Measurements from ENCODE around the gene SLC25A43.
"Not testable (repeated sequence)": the region's sequence is repeated elsewhere in the genome, so short reads cannot be mapped to it uniquely, and the experiment has no call there.

SLC25A43 gene

GRCh38 chrX:119398974-119399771, at the start of gene SLC25A43:
Gene SLC25A43 (plus strand): TSS chrX:119399336. CDS start chrX:119399404, 68 bp downstream.
- peak in 1 of 2 donors; percentile 1 for DNase-seq (ENCODE audit: low read depth in 1 of 2, low spot score in 1 of 2)

- DNase-seq (ENCODE audit: low read depth in 1 of 2, low spot score in 1 of 2) = no peak
These were observed 39.3 kb upstream of the SLC25A43 start for GRCh38 chrX:119359618-119360382.

- not testable (repeated sequence) for DNase-seq (ENCODE audit: low read depth in 1 of 2, low spot score in 1 of 2)
These were observed 37.7 kb upstream of the SLC25A43 start for GRCh38 chrX:119361451-119361850.

- DNase-seq (ENCODE audit: low read depth in 1 of 2, low spot score in 1 of 2) = not testable (repeated sequence)
These were observed 37.1 kb upstream of the SLC25A43 start for GRCh38 chrX:119362074-119362473.

GRCh38 chrX:119363391-119363790, 35.7 kb upstream of the SLC25A43 start:
- DNase-seq (ENCODE audit: low read depth in 1 of 2, low spot score in 1 of 2) = no peak

- DNase-seq (ENCODE audit: low read depth in 1 of 2, low spot score in 1 of 2) = not testable (repeated sequence)
These were observed 27.3 kb upstream of the SLC25A43 start for GRCh38 chrX:119371861-119372260.

DNA sequence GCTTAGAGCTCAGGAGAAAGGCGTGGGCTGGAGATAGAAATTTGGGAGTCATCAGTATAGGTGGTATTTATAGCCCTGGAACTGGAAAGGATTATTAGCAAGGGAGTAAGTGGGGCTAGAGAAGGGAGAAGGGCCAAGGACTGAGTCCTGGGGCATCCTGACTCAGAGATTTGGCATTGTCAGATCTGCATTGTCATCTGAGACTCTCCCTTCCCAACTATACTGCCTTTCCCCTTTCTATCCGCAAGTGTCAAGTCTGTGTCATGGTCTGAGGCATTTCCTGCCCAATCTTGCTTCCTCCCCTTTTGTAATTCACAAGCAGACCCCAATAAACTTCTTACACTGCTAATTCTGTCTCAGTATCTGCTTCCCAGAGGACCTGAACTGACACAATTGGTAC, 24.4 kb upstream of the SLC25A43 start:
- DNase-seq (ENCODE audit: low read depth in 1 of 2, low spot score in 1 of 2) = no peak

- no peak for DNase-seq (ENCODE audit: low read depth in 1 of 2, low spot score in 1 of 2)
These were observed 23.6 kb upstream of the SLC25A43 start for GRCh38 chrX:119375561-119375960.

GRCh38 chrX:119376312-119376711, 22.8 kb upstream of the SLC25A43 start:
- no peak for DNase-seq (ENCODE audit: low read depth in 1 of 2, low spot score in 1 of 2)

DNA sequence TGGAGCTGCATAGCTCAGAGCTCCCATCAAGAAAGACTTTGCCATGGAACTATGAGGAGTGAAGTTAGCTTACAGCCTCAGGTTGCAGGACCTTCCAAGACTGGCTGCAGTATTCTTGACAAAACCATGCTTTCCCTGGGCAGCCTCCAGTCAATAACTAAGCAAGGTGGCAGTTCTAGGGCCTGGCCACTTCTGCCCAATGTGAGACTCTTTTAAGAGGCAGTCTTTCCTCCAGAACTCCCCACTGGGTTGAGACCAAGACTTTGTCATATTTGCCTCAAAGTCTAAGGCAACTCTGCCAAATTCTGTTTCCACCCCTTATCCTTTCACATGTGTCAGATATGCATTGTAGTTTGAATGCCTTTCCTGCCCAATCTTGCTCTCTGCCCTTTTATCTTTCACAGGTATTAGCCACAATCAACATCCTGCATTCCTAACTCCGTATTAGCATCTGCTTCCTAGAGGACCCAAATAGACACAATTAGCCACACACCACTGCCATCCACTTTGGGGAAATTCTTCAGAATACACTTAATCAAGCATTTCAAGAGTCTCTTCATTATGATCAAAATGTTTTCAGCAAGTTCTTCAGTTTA, 17.7 kb upstream of the SLC25A43 start:
- DNase-seq (ENCODE audit: low read depth in 1 of 2, low spot score in 1 of 2) = no peak

GRCh38 chrX:119382606-119383005, 16.5 kb upstream of the SLC25A43 start:
- no peak for DNase-seq (ENCODE audit: low read depth in 1 of 2, low spot score in 1 of 2)

- not testable (repeated sequence) for DNase-seq (ENCODE audit: low read depth in 1 of 2, low spot score in 1 of 2)
These were observed 12.5 kb upstream of the SLC25A43 start for GRCh38 chrX:119386685-119387084.

DNA sequence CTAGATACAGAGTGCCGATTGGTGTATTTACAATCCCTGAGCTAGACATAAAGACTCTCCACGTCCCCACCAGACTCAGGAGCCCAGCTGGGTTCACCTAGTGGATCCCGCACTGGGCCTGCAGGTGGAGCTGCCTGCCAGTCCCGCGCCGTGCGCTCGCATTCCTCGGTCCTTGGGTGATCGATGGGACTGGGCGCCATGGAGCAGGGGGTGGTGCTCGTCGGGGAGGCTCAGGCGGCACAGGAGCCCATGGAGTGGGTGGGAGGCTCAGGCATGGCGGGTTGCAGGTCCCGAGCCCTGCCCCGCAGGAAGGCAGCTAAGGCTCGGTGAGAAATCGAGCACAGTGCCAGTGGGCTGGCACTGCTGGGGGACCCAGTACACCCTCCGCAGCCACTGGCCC, 11.7 kb upstream of the SLC25A43 start:
- not testable (repeated sequence) for DNase-seq (ENCODE audit: low read depth in 1 of 2, low spot score in 1 of 2)

DNA sequence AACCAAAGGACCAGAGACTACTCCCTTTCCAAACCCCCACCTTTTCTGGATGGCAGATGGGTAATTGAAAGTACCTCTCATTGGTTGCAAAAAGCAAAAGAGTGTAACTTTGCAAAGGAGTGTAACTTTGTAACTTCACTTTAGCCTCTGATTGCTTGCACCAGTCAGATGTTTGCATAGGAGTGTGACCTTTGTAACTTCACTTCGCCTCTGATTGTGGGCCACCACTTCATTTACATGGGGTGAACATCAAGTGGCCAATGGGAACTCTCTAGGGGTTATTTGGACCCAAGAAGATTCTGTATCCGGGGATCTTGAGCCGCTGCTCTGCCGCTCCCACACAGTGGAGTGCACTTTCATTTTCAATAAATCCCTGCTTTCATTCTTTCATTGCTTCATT, 9.9 kb upstream of the SLC25A43 start:
- DNase-seq (ENCODE audit: low read depth in 1 of 2, low spot score in 1 of 2) = no peak

DNA sequence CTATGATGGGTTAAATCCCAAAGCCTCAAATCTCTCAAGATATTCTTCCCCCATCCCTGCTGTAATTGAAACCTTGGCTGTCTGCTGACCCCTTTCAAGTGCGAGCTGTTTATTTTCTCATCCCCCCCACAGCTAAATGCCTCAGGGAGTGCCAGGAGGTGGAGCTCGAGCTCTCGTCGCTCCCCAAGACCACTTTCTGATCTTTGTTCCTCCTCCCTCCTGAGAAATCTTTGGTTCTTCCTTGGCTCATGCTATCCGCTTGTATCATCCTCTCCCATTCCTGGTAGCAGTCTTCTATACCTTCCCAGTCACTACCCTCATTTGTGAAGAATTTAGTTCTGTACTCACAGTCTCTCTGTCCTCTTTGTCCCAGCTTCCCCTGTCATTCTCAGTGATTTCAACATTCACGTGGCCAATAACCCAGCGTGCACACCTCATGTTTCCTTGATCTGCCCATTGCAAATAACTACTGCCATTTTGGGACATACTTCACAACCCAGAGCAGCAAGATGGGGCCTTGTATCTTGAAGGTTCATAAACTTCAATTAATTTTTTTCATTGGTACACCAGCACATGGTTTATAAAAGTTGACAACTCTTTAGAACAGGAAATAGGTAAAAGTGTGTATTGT, 9.2 kb upstream of the SLC25A43 start:
- no peak for DNase-seq (ENCODE audit: low read depth in 1 of 2, low spot score in 1 of 2)

DNA sequence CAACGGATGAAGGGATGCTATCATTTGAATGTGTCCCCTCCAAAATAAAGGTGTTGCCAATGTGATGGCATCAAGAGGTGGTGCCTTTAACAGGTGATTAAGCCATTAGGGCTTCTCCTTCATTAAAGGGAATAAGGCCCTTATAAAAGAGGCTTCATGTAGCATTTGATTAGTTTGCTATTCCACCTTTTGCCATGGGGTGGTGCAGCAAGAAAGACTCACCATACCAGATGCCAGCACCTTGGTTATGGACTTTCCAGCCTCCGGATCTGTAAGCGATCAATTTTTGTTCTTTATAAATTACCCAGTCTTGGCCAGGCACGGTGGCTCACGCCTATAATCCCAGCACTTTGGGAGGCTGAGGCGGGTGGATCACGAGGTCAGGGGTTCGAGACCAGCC, 7.9 kb upstream of the SLC25A43 start:
- DNase-seq (ENCODE audit: low read depth in 1 of 2, low spot score in 1 of 2) = no peak

DNA sequence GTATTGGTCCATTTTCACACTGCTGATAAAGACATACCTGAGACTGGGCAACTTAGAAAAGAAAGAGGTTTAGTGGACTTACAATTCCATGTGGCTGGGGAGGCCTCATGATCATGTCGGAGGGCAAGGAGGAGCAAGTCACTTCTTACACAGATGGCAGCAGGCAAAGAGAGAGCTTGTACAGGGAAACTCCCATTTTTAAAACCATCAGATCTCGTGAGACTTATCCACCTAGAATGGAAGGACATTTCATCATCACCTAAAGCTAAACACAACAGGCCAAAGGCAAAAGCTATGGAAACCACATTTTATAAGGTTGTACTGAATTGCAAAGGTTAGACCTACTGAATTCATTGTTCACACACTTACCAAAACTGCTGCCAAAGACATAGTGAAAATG, 6.0 kb upstream of the SLC25A43 start:
- no peak for DNase-seq (ENCODE audit: low read depth in 1 of 2, low spot score in 1 of 2)

DNA sequence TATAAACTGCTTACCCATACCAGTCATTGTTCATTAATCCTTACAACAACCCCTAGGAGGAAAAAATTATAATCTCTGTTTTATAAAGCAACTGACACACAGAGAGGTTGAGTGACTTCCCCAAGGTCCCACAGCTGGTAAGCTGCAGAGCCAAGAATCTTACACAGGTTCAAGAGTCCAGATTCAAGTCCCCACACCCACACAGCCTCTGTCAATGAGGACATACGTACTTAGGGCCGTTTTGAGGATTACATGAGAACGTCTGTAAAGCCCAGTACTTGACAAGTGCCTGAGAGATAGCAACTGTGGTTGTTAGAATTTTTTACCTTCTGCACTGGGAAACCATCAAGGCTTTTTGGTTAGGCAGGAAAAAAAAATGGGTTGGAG, 556 bp upstream of the SLC25A43 start:
- no peak for DNase-seq (ENCODE audit: low read depth in 1 of 2, low spot score in 1 of 2)

DNA sequence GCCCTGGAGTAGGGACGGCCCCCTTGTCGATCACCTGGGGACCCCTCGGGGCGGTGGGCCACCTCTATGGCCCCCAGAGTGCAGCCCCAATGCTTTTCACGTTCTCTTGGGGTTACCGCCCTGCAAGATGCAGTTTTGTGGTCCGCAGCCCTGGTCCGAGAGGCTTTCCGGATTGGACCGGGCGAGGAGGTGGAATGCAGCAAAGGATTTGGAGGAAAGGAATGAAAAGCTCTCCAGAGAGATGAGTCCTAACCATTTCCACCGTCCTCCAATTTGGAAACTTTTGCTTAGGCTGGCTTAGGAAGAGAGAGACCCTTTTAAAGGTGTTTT, 601 bp downstream of the SLC25A43 start:
- DNase-seq (ENCODE audit: low read depth in 1 of 2, low spot score in 1 of 2) = no peak

GRCh38 chrX:119401569-119401968, 2.4 kb downstream of the SLC25A43 start:
- DNase-seq (ENCODE audit: low read depth in 1 of 2, low spot score in 1 of 2) = no peak

DNA sequence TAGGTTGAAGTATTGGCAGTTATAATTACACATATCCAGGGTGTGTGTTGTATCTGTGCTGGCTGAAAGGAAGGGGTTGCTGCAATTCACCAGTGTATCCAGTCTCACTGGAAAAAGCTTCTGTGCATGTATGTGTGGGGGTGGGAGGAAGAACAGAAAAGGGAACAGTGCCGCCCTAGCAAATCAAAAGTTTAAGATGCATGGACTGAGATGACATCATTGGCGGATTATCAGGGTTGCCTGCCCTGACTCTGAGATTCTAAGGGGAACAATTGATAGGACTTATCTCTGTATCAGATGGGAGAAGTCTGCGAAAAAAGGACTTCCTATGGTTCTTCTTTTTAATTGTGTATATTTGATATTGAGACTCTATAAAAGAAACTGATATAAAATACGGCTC, 3.5 kb downstream of the SLC25A43 start:
- no peak for DNase-seq (ENCODE audit: low read depth in 1 of 2, low spot score in 1 of 2)

DNA sequence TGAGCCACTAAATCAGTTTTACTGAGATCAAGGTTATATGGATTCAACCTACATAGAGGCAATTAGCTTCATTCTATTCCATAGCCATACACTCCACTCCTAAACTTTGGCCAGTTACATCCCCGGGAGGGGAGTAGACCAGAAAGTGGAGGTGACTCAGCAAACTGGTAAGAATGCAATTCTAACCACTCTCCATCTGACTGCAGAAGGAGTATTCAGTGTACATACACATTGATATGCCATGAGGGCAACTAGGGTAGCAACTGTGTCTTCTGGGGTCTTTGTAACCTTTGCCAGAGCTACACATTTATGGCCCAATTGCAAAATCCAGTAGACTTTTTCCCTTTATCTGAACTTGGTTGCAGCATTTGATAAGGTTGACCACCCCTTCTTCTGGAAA, 7.6 kb downstream of the SLC25A43 start:
- no peak for DNase-seq (ENCODE audit: low read depth in 1 of 2, low spot score in 1 of 2)
